Measurements from ENCODE around the gene MPZL1. TPM values are rescaled to one million over a fixed set of nuclear protein-coding genes. Genes with fewer than 3 reads are reported as not detected.

The MPZL1 gene
- total RNA-seq, 1 donor from 2014 or later, result 85.1 TPM

Other genes starting within 250 kb of the MPZL1 start
- not detected in 2 replicates for gene CD247, start 203.5 kb upstream of the MPZL1 start, total RNA-seq
- 28.8 and 76.8 TPM in 2 replicates for gene CREG1, start 168.2 kb upstream of the MPZL1 start, total RNA-seq
- gene RCSD1, start 91.8 kb upstream of the MPZL1 start, total RNA-seq, result 21.4 and 99.8 TPM in 2 replicates
- gene ADCY10, start 192.2 kb downstream of the MPZL1 start, total RNA-seq, result not detected in 2 replicates
- 37.5 and 39.2 TPM in 2 replicates for gene DCAF6, start 214.7 kb downstream of the MPZL1 start, total RNA-seq
- 19.0 and 19.6 TPM in 2 replicates for gene MPC2, start 215.1 kb downstream of the MPZL1 start, total RNA-seq

Data from lung microvascular endothelial cell (primary cell).